Neuron (in vitro differentiated cells): ENCODE measurements around the gene PRXL2B.

Experiments
- H2AFZ ChIP-seq: one replicate; pipeline ENCODE4 v1.6.1; 2013; ENCODE audit warnings: low read depth, mild to moderate bottlenecking, inconsistent platforms, low read length, moderate library complexity
- H3K27me3 ChIP-seq: one replicate; pipeline ENCODE4 v1.6.1; 2013; ENCODE audit warnings: low read length; ENCODE audit not compliant: insufficient read depth
- H3K36me3 ChIP-seq: one replicate; pipeline ENCODE4 v1.6.1; 2013; ENCODE audit warnings: low read length; ENCODE audit not compliant: insufficient read depth
- H3K4me1 ChIP-seq: one replicate; pipeline ENCODE4 v1.6.1; 2013; ENCODE audit warnings: low read length; ENCODE audit not compliant: insufficient read depth
- H3K4me3 ChIP-seq: 2 replicates; pipeline ENCODE4 v1.5.1; 2013; ENCODE audit warnings: mild to moderate bottlenecking, low read length, moderate library complexity
- H3K9me3 ChIP-seq: one replicate; pipeline ENCODE4 v1.6.1; 2013; ENCODE audit warnings: low read length

PRXL2B gene

GRCh38 chr1:2596530-2597333 is 10.2 kb downstream of the PRXL2B start:
- no peaks in the 10 kb centered on the region for H3K36me3 ChIP-seq
- H3K9me3 ChIP-seq: peaks cover 7% of the 10 kb centered on the region
- no peak overlapping the region for H3K4me3 ChIP-seq
- peaks cover 20% of the 10 kb centered on the region for H3K27me3 ChIP-seq
- no peaks in the 10 kb centered on the region for H3K4me1 ChIP-seq
- no peak overlapping the region for H2AFZ ChIP-seq

DNA sequence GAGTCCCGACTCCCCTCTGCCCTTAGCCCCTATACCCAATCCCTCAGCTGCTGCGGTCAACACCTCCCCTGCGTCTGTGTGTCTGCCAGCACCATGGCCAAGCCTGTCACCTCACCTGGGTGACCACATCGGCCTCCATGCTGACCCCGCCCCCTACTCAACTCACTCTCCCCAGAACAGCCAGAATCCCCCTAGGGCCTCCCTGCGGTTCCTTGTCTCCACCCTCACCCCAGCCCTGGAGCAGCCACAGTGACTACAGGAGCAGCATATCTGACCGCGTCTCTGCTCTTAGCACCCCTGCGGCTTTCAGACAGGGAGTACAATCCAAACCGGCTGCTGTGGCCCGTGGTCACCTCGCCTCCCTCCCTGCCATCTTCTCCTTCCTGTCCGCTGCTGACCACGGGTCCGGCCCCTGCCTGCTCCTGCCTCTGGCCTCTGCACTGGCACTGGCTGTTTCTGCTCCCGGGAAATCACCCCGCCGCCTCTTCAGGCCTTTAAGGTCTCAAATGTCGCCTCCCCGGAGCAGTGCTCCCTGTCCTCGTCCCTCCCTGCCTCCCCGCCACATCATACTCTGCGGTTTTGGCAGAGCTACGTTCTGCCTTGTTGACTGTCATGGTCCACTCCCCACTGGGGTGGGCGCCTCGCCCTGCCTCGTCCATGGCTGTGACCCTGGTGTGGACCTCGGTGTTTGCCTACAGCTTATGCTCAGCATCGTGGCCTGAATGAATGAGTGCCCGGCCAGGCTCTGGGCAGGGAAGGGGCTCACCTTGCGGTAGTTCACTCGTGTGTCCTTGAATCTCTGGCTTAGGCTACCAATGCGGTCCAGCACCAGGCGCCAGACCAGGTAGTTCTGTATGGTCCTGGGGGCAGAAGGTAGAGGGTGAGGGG is 11.1 kb downstream of the PRXL2B start:
- Histone ChIP-seq H3K27me3 (peaks cover 25% of the 10 kb centered on the region), H3K4me1 (no peaks in the 10 kb centered on the region), H2AFZ (no peak overlapping the region), H3K9me3 (peaks cover 7% of the 10 kb centered on the region), H3K36me3 (no peaks in the 10 kb centered on the region), H3K4me3 (no peak overlapping the region)

DNA sequence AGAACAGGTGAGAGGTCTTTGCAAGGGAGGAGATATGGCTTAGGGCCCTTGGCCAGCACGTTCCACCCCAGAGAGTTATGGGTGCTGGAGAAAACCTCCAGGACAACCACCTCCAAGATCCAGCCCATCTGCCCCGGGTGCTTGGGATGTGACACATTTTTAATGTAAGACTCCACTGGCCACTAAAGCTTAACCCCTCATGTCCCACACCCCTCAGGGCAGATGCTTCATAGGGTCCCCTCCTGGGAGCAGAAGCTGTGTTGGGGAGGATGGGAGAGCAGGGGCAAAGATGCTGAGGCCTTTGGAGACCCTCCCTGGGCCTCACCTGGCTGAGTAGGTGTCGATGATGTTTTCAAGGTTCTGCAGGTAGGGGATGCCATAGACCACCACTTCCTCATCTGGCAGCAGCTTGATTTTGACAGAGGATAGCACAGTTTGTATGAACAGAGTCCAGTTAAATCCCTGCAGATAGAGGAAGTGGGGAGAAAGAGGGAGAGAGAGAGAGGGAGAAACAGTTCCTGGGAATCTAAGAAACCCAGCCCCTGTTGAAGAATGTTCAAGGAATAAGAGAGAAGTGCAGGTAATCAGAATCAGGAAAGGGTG is 11.9 kb downstream of the PRXL2B start:
- H2AFZ ChIP-seq: no peak overlapping the region
- peaks cover 7% of the 10 kb centered on the region for H3K9me3 ChIP-seq
- H3K36me3 ChIP-seq: no peaks in the 10 kb centered on the region
- H3K4me1 ChIP-seq: no peaks in the 10 kb centered on the region
- H3K27me3 ChIP-seq: peaks cover 32% of the 10 kb centered on the region
- no peak overlapping the region for H3K4me3 ChIP-seq

- H3K36me3 ChIP-seq: no peaks in the 10 kb centered on the region
- peaks cover 35% of the 10 kb centered on the region for H3K27me3 ChIP-seq
- H3K9me3 ChIP-seq: peaks cover 7% of the 10 kb centered on the region
- no peak overlapping the region for H2AFZ ChIP-seq
- no peaks in the 10 kb centered on the region for H3K4me1 ChIP-seq
- H3K4me3 ChIP-seq: no peak overlapping the region
Measured at GRCh38 chr1:2601721-2602303, 15.2 kb downstream of the PRXL2B start.

GRCh38 chr1:2602311-2602835 is 15.8 kb downstream of the PRXL2B start:
- Histone ChIP-seq H3K27me3 (peaks cover 32% of the 10 kb centered on the region), H3K4me1 (no peaks in the 10 kb centered on the region), H2AFZ (no peak overlapping the region), H3K9me3 (peaks cover 7% of the 10 kb centered on the region), H3K36me3 (no peaks in the 10 kb centered on the region), H3K4me3 (no peak overlapping the region)

- Histone ChIP-seq H2AFZ (no peak overlapping the region), H3K4me3 (no peak overlapping the region), H3K9me3 (peaks cover 6% of the 10 kb centered on the region), H3K36me3 (no peaks in the 10 kb centered on the region), H3K4me1 (peaks cover 2% of the 10 kb centered on the region), H3K27me3 (peaks cover 30% of the 10 kb centered on the region)
Measured at GRCh38 chr1:2602866-2603520, 16.4 kb downstream of the PRXL2B start.

- Histone ChIP-seq H3K36me3 (no peaks in the 10 kb centered on the region), H3K4me1 (peaks cover 2% of the 10 kb centered on the region), H3K9me3 (no peaks in the 10 kb centered on the region), H2AFZ (no peak overlapping the region), H3K27me3 (peaks cover 24% of the 10 kb centered on the region), H3K4me3 (no peak overlapping the region)
Measured at GRCh38 chr1:2603521-2604155, 17.1 kb downstream of the PRXL2B start.

DNA sequence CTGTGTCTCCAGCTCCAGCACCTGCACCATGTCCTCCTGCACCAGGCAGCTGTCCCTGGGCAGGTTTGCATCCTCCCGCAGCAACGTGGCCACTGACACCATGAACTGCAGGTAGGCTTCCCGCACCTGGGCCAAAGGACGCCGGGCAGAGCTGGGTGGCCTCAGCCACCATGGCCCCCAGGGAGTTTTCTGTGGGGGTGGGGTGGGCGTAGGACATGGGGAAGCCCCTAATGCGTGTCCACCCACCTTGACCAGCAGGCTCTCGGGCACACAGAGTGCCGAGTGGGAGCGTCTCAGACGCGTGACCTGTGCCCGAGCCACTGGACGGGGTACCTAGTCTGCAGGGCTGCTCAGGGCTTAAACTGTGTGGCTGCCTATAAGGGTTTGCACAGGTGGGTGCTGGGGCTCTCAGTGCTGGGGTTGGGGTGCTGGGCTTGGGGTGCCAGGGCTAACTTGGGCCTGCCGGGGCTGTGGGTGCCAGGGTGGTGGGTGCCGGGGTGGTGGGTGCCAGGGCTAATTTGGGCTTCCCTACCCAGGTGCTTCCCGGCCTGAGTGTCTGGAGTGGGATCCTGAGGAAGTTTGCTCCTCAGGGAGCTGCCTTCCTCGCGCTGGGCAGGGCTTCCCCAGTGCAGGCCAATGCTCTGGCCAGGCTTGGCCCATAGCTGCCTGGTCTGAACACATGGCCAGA is 17.7 kb downstream of the PRXL2B start:
- H3K36me3 ChIP-seq: no peaks in the 10 kb centered on the region
- H2AFZ ChIP-seq: no peak overlapping the region
- H3K9me3 ChIP-seq: no peaks in the 10 kb centered on the region
- H3K4me1 ChIP-seq: peaks cover 2% of the 10 kb centered on the region
- H3K27me3 ChIP-seq: peaks cover 24% of the 10 kb centered on the region
- no peak overlapping the region for H3K4me3 ChIP-seq

DNA sequence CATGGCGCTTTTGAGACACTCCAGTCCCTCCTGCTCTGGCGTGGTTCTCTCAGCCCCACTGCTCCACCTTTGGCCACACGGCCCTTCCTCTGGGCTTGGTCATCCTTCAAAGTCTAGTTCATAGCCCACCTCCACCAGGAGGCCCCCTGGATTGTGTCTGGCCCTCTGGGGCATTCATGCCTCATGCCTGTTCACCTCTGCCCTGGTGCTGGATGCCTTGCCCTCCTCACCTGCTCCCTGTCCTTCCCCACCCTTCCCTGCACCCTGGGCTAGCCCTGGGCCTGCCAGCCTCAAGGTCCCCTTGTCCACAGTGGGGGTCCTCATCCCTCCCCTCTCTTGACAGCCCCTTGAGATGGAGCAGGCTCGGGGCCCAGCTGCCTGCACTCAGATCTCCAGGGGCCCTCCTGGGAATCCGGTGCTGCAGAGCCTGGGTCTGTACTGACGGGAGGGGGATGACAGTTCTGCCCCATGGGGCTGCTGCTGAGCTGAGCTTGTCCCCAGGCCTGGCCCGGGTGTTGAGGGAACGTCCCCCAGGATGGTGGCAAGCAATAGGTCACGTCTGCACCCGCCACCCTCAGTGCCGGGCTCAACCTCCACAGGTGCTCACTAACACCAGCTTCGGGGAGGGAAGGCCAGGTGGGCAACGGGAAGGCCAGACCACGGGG is 18.4 kb downstream of the PRXL2B start:
- Histone ChIP-seq H3K36me3 (no peaks in the 10 kb centered on the region), H3K27me3 (peaks cover 29% of the 10 kb centered on the region), H3K4me3 (no peak overlapping the region), H3K4me1 (peaks cover 2% of the 10 kb centered on the region), H3K9me3 (no peaks in the 10 kb centered on the region), H2AFZ (no peak overlapping the region)

DNA sequence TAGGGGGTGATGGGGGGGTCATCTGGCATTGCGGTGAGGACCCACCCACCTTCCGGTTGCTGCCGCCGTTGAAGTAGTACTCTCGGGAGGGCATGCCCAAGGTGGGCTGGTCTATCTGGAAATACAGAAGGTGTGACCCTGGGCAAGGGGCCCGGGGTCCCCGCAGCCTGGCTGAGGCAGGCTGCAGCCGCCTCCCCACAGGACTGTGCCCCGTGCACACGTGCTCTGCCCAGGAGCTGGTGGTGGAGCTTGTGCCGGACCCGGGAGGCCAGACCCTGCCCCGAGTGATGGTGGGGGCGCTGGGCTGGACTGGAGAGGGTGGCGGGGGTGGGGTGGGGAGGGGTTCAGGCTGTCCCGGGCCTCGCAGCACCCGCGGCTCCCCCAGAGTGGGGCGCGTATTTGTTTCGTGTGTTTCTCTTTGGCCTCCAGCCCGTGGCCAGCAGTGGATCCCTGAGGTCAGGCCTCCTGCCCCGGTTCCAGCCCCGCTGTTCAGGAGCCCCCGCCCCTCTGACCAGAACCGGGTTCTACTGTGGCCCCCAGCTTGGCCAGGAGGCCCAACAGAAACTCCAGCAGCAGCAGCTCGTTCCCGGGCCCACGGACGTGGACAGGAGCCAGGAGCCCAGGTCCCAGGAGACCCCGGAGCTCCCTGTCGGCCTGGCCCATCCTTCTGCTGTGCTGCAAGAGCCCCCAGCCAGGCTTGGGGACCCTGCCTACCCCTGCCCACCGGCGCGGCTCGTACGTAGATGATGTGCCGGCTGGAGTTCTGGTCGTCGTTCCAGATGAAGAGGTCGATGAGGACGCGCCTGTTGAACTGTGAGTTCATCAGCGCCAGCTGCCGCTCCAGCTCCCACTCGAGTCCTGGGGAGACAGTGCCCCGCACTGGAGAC is 19.2 kb downstream of the PRXL2B start:
- no peak overlapping the region for H2AFZ ChIP-seq
- H3K9me3 ChIP-seq: no peaks in the 10 kb centered on the region
- H3K27me3 ChIP-seq: peaks cover 29% of the 10 kb centered on the region
- no peak overlapping the region for H3K4me3 ChIP-seq
- no peaks in the 10 kb centered on the region for H3K36me3 ChIP-seq
- peaks cover 2% of the 10 kb centered on the region for H3K4me1 ChIP-seq
